Measurements from ENCODE around the gene DNAI4. TPM values are rescaled to one million over a fixed set of nuclear protein-coding genes. Genes with fewer than 3 reads are reported as not detected.
"Not testable (repeated sequence)": the region's sequence is repeated elsewhere in the genome, so short reads cannot be mapped to it uniquely, and the experiment has no call there.

DNAI4 gene
- polyA plus RNA-seq, 1 donor: 4.3 TPM

GRCh38 chr1:66831529-66832239, 93.0 kb downstream of the DNAI4 start:
- no peak for DNase-seq (ENCODE audit: low read depth)

- no peak for DNase-seq (ENCODE audit: low read depth)
Measured at GRCh38 chr1:66824771-66825170, 99.9 kb downstream of the DNAI4 start.

DNA sequence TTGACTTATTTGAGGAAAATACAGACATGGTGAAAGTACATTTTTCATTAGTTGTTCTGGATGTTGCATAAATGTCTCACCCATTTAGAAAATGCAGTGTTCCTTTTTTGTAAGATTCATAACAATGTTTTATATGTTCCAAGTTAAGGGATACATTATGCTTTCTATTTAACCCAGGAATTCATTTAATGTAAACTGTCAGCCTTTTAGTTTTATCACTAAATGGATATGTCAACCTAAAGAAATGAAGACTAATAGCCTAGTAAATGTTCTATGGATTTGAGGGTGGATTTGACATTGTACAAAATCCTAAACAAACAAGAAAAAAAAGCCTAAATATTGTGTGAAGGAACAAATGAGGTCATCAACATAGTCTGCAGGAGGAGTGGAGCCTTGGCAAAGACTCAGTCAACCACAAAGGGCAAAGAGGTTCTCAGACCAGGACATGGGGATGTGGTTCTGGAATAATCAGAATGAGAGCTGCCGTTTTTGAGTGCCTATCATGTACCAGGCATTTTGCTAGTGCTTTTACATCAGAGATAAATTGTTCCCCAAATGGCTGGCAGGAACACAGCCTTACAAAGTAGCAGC, 114.8 kb downstream of the DNAI4 start:
- DNase-seq (ENCODE audit: low read depth): no peak

- DNase-seq (ENCODE audit: low read depth): no peak
Measured at GRCh38 chr1:66809245-66809644, 115.4 kb downstream of the DNAI4 start.

GRCh38 chr1:66795839-66796238, 128.8 kb downstream of the DNAI4 start:
- not testable (repeated sequence) for DNase-seq (ENCODE audit: low read depth)

- DNase-seq (ENCODE audit: low read depth): no peak
Measured at GRCh38 chr1:66791621-66792610, 132.7 kb downstream of the DNAI4 start.

GRCh38 chr1:66788231-66788939, 136.3 kb downstream of the DNAI4 start:
- DNase-seq (ENCODE audit: low read depth): no peak

- DNase-seq (ENCODE audit: low read depth): no peak
Measured at GRCh38 chr1:66787641-66788040, 137.0 kb downstream of the DNAI4 start.

DNA sequence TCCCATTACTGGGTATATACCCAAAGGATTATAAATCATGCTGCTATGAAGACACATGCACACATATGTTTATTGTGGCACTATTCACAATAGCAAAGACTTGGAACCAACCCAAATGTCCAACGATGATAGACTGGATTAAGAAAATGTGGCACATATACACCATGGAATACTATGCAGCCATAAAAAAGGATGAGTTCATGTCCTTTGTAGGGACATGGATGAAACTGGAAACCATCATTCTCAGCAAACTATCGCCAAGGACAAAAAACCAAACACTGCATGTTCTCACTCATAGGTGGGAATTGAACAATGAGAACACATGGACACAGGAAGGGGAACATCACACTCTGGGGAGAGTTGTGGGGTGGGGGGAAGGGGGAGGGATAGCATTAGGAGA, 138.9 kb downstream of the DNAI4 start:
- not testable (repeated sequence) for DNase-seq (ENCODE audit: low read depth)

- DNase-seq (ENCODE audit: low read depth): no peak
Measured at GRCh38 chr1:66779475-66780078, 145.1 kb downstream of the DNAI4 start.

GRCh38 chr1:66778969-66779368, 145.7 kb downstream of the DNAI4 start:
- DNase-seq (ENCODE audit: low read depth): no peak

DNA sequence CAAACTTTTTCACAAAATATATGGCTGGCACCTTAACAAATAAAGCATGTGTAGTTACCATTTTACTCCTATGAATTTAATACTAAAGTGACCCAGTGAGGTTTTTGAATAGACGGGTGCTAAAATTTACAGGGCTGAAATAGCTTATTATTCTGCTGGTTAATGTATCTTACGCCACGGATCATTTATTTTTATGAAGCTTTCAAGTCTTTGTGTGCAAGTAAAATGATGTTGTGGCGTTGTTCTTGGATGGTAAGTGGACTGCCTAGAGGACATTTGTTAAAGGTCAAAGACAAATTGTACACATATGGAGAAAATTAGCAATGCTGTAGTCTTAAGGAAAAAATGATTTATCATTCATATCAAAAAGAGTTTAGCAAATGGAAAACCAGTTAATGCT, 146.4 kb downstream of the DNAI4 start:
- no peak for DNase-seq (ENCODE audit: low read depth)

- DNase-seq (ENCODE audit: low read depth): no peak
Measured at GRCh38 chr1:66777831-66778230, 146.8 kb downstream of the DNAI4 start.

- no peak for DNase-seq (ENCODE audit: low read depth)
Measured at GRCh38 chr1:66775646-66776045, 149.0 kb downstream of the DNAI4 start.

DNA sequence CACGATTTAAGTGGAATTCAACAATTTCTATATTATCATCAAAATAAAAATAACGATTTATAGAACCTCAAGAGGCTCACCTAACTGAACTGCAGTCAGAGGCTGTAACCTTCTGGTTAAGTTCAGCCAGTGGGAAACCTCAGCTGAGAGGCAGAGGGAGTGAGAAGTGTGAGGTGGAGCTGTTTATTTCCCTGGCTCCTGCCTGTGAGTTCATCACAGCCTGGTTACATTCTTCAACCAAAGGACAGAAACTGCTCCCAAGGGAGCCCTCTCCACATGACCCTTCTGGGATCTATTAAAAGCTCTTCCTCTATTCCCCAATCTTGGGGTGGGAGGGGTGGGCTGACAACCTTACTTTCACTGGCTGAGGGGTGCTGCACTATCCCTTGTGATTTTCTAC, 150.2 kb downstream of the DNAI4 start:
- no peak for DNase-seq (ENCODE audit: low read depth)

DNA sequence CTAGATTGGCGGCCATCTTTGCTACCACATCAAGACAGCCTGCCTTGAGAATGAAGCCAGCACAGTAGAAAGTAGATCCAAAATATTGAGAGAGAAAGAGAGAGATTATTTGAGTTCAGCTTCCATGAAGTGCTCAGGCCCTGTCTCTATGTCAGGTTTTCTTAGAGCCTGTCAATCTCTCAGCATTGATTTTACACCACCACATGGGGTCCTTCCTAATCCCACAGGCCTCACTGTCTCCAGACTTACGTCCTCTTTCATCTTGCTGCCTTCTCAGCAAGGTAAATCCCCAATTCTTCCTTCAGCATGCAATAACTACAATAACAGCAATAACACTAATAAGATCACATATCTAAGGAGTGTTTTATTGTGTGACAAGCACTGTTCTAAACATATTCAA, 151.4 kb downstream of the DNAI4 start:
- DNase-seq (ENCODE audit: low read depth): no peak

DNA sequence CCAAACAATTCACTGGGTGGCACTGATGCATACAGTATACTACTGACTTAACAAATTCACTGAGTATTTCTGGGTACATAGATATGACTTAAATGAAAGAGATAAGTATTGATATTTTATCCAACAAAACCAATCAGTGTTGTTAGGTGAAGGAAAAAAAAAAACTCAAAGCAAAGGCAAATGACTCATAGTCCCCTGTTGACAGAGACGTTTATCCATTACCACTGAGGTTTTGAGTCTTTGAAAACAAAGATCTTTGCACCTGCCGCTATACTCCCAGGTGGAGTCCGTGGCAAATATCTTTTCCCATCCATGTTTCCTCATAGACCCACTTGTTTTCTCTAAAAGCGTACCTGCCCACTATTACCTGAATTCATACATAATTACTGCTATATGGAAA, 154.0 kb downstream of the DNAI4 start:
- DNase-seq (ENCODE audit: low read depth): no peak

- DNase-seq (ENCODE audit: low read depth): no peak
Measured at GRCh38 chr1:66770240-66770639, 154.4 kb downstream of the DNAI4 start.

DNA sequence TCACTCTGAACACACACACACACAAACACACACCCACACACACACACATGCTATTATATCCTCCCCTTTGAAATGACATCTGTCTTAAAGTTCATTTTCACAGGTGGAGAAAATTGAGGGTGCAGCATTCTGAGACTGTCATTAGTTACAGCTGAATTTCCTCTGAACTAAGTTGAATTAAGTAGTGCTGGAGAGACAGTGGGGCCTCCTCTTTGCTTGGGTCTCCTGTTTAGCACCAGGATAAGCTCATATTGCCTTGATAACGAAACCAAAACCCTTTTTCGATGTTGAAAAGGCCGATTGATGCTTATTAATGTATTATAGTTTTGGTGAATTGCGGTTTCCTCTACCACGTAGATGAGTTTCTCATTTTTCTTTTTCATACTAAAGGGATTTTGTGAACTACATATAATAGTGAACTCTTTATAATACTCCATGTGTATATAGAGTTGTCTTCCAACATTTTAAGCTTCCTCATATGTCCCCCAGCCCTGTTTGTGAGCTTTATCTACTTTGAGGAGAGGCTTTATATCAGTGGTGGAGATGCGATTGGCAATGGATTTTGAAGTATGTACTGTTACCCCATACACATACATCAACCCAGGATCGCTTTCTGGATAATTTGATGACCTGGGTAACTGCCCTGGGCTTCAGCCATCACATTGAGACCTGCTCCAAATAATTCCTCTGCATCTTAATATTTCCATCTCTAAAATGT, 155.0 kb downstream of the DNAI4 start:
- DNase-seq (ENCODE audit: low read depth): no peak

- DNase-seq (ENCODE audit: low read depth): no peak
Measured at GRCh38 chr1:66768965-66769364, 155.7 kb downstream of the DNAI4 start.

GRCh38 chr1:66767626-66768025, 157.0 kb downstream of the DNAI4 start:
- DNase-seq (ENCODE audit: low read depth): no peak
